LNCAP (cell line): ENCODE measurements around the gene RAMACL.

Source experiments
- TF ChIP-seq, protein P1 (sequence below): fragments of 450-650 bp; IDR thresholded peaks from 2 replicates; pipeline ENCODE4 v1.5.1; 2017; ENCODE audit warnings: mild to moderate bottlenecking

The RAMACL gene

DNA sequence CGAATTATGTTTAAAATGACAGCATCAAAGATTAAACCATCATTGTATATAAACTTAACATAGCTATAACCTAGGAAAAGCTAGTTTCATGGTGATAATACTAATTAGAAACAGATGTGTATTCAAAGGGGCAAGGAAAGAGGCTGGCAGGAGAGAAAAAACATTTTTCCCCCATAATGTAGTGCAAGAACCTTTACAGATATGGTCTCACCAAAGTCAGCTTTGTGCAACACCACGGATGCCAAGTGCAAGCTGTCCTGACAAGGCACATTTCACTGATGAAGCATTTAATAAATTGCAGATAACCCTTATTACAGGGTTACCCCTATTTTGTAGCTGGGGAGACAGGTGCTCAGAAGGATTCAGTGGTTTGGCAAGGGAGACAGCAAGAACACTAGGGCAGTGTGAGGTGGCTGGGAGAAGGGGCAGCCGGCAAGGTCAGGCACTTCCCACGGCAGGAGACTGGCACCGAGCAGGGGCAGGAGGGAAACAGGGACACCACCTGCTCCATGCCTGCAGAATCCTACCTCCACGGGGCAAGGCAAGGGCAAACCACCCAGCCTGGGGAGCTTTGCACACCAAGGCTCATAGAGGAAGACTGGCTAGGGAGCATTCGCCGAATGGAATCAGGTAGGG lies 34.1 kb upstream of the RAMACL start:
- TF ChIP-seq, protein P1, sequence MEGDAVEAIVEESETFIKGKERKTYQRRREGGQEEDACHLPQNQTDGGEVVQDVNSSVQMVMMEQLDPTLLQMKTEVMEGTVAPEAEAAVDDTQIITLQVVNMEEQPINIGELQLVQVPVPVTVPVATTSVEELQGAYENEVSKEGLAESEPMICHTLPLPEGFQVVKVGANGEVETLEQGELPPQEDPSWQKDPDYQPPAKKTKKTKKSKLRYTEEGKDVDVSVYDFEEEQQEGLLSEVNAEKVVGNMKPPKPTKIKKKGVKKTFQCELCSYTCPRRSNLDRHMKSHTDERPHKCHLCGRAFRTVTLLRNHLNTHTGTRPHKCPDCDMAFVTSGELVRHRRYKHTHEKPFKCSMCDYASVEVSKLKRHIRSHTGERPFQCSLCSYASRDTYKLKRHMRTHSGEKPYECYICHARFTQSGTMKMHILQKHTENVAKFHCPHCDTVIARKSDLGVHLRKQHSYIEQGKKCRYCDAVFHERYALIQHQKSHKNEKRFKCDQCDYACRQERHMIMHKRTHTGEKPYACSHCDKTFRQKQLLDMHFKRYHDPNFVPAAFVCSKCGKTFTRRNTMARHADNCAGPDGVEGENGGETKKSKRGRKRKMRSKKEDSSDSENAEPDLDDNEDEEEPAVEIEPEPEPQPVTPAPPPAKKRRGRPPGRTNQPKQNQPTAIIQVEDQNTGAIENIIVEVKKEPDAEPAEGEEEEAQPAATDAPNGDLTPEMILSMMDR: no peak

DNA sequence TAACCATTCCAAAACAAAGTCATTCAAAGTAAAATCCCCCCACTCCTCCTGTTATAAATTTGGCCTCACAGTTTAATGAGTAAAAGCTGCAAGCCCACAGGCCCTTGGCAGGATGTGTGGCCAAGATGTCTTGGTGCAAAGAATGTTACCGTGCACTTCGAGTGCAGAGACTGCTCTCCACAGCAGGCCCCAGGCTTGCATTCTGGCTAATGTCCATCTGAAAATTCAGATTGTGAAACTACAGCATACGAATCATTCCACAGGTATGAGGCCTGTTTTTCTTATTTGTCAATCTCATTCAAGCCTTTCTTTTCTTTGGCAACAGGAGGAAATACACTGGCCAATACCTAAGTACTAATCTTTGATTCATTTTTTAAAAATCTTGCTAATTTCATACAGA lies 33.4 kb upstream of the RAMACL start:
- TF ChIP-seq, protein P1: no peak

- TF ChIP-seq, protein P1: no peak
Observed at GRCh38 chr6:166618866-166619761, 32.6 kb upstream of the RAMACL start.

GRCh38 chr6:166618251-166618650 lies 31.8 kb upstream of the RAMACL start:
- TF ChIP-seq, protein P1: no peak

- TF ChIP-seq, protein P1: no peak
Observed at GRCh38 chr6:166617359-166617758, 30.9 kb upstream of the RAMACL start.

DNA sequence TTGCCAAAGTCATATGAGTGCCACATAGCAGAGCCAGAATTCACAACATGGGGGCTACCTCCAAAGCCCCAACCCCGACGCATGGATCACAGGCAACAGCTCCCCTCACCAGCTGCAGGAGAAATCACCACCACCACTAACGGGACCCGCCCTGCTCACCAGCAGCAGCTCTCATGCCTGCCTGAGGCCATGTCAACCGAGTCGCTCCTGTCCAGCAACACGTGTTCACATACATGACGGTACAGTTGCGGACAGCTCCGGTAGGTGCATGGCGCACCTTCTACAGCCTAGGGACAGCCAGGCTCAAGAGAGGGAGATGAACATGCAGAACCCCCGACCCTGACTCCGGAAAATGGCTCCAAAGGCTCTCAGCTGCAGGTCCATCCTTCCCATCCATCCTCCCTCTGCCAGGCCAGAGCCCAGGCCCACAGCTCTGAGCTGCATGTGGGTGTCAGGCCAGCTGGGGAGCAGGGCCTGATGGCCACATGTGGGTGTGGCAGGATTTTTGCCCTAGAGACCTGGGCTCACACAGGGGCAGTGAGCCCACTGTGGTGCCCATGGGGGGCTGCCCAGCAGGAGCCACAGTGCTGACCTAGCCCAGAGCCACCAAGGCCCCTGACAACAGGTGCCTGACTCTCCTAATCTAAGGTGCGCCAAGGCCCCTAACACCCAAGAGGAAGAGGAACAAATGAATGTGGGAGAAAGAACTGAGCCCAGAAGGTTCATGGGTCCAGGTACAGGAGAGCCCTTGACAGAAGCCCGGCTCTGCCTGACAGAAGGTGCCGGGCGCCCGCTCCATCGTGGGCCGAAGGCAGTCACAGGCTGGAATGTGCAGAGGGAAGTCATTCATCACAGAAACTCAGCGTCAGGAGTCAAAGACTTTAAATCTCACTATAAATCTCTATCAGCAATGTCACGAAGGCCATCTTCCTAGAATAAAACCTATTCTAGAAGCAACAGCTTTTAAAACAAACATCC lies 30.1 kb upstream of the RAMACL start:
- TF ChIP-seq, protein P1: no peak
